DND-41 (cell line): ENCODE results near the gene WDR43.

Experiments used
- CTCF ChIP-seq: IDR thresholded peaks from 2 replicates; pipeline ENCODE4 v1.5.1; 2012; ENCODE audit warnings: borderline replicate concordance, low read length, moderate library complexity, mild to moderate bottlenecking; ENCODE audit not compliant: poor library complexity, severe bottlenecking; ENCODE audit errors: extremely low read depth
- EZH2 ChIP-seq: IDR thresholded peaks from 3 replicates; pipeline ENCODE4 v1.6.1; 2012; ENCODE audit warnings: borderline replicate concordance, low read depth, mild to moderate bottlenecking, moderate library complexity, low read length, inconsistent platforms; ENCODE audit not compliant: severe bottlenecking

GRCh38 chr2:28869494-28870145 lies 24.8 kb upstream of the WDR43 start:
- TF ChIP-seq CTCF (no peak), EZH2 (no peak)
